Ovary (tissue), 9 donors: ENCODE measurements around the gene AFAP1. TPM values are rescaled to one million over a fixed set of nuclear protein-coding genes. Genes with fewer than 3 reads are reported as not detected.

Experiments
- DNase-seq, 5 donors: peaks; one replicate each; pipeline ENCODE4 v3.0.0-alpha.2; 2019 to 2020
- H3K27ac ChIP-seq, 2 donors: fragments of 200-600 bp; one replicate each; pipeline versions ENCODE4 v1.5.1 to v1.8.0; 2019 to 2022
- H3K27me3 ChIP-seq: fragments of 200-600 bp; one replicate; pipeline ENCODE4 v1.8.0; 2022
- H3K36me3 ChIP-seq: fragments of 200-600 bp; sonication (generic); one replicate; pipeline ENCODE4 v1.5.1; 2019
- H3K4me1 ChIP-seq: one replicate; pipeline ENCODE4 v1.8.1; 2013; ENCODE audit warnings: mild to moderate bottlenecking, moderate library complexity; ENCODE audit not compliant: insufficient read depth
- H3K4me3 ChIP-seq: fragments of 200-600 bp; sonication (generic); one replicate; pipeline ENCODE4 v1.5.1; 2017
- H3K9me3 ChIP-seq, 2 donors: fragments of 200-600 bp in 1 of 2; sonication (generic) in 1 of 2; one replicate each; pipeline versions ENCODE4 v1.5.1 to v1.8.1; 2013 to 2019; ENCODE audit warnings: mild to moderate bottlenecking in 1 of 2, moderate library complexity in 1 of 2
- EP300 ChIP-seq: sonication (generic); formaldehyde crosslinking; IDR thresholded peaks from one replicate; pipeline ENCODE4 v1.6.1; 2017; ENCODE audit warnings: antibody characterized with exemption
- POLR2A ChIP-seq: fragments of 450-650 bp; IDR thresholded peaks from one replicate; pipeline ENCODE4 v1.6.1; 2017; ENCODE audit warnings: antibody characterized with exemption, mild to moderate bottlenecking, moderate library complexity
- WGBS, 3 donors: extraction: QIAGEN DNeasy Blood & Tissue Kit in 1 of 3; methylation state at CpG; one replicate each; pipeline versions ENCODE4 v1.1.5 to v1.1.7; 2013 to 2017; 5-methylcytosine and 5-hydroxymethylcytosine counted together
- intact Hi-C, 4 donors: fragments of 100-400 bp; cut with DNase I; formaldehyde crosslinking; loops; one replicate each; pipeline versions ENCODE4 v1.11.0 to v1.15.1; 2022 to 2023
- polyA plus RNA-seq, 2 donors: library from polyadenylated mRNA; stranded (reverse); fragments of 200-250 nt in 1 of 2; fragments of 350-450 nt in 1 of 2; fragmentation: Illumina TruSeq in 1 of 2; extraction: RNeasy Lipid Tissue Mini Kit (QIAGEN cat#74804) in 1 of 2; gene quantifications; one replicate each; pipeline ENCODE4 v1.2.3, GENCODE V29; 2013 to 2014
- total RNA-seq, 7 donors: library from RNA; depleted of rRNA in 2 of 7; stranded (reverse); fragments of >200 nt in 2 of 7; fragmentation: NEBNext Ultra II Directional in 3 of 7; extraction: Animal tissue kit (Norgen Biotek cat#: 25700) in 3 of 7; gene quantifications; one replicate each; pipeline versions ENCODE4 v1.1.0 to v1.2.4, GENCODE V29; 2016 to 2023
- TF ChIP-seq, protein P1 (sequence below), 3 donors: fragments of 450-650 bp in 2 of 3; fragments of 200-600 bp in 1 of 3; IDR thresholded peaks; one replicate each; pipeline versions ENCODE4 v1.5.1 to v1.8.0; 2016 to 2022; ENCODE audit warnings: antibody characterized with exemption in 3 of 3, mild to moderate bottlenecking in 1 of 3
- donor health status: DM: no; HTN: no; CAD: no; lungs with moderate emphysema.
- donor health status: DM: no; HTN: no; CAD: no.
- donor health status: Bipolar disorder and iron deficiency.
- donor health status: DM: yes; HTN: yes; CAD: no.
- donor health status: DM: no; HTN: no; CAD: no.
- donor health status: DM: yes; HTN: yes; CAD: no.

Gene AFAP1
- total and polyA plus RNA-seq, 9 donors, result 8.6 to 42.3 (median 23.0) TPM

- Histone ChIP-seq H3K9me3 (no peaks in the 10 kb centered on the region), H3K27ac (peak overlapping the region in 1 of 2 donors; percentile 75), H3K4me3 (no peak overlapping the region), H3K36me3 (no peaks in the 10 kb centered on the region), H3K27me3 (no peaks in the 10 kb centered on the region), H3K4me1 (peaks cover 14% of the 10 kb centered on the region)
- no peak for TF ChIP-seq POLR2A
- TF ChIP-seq, protein P1, sequence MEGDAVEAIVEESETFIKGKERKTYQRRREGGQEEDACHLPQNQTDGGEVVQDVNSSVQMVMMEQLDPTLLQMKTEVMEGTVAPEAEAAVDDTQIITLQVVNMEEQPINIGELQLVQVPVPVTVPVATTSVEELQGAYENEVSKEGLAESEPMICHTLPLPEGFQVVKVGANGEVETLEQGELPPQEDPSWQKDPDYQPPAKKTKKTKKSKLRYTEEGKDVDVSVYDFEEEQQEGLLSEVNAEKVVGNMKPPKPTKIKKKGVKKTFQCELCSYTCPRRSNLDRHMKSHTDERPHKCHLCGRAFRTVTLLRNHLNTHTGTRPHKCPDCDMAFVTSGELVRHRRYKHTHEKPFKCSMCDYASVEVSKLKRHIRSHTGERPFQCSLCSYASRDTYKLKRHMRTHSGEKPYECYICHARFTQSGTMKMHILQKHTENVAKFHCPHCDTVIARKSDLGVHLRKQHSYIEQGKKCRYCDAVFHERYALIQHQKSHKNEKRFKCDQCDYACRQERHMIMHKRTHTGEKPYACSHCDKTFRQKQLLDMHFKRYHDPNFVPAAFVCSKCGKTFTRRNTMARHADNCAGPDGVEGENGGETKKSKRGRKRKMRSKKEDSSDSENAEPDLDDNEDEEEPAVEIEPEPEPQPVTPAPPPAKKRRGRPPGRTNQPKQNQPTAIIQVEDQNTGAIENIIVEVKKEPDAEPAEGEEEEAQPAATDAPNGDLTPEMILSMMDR (IDR thresholded peaks at IDR 0.05), result no peak
- TF ChIP-seq EP300, result no peak
- WGBS, 3 donors, result 95 to 96% (median 96%) methylated on average over 8 of the region's 8 CpGs
- intact Hi-C loops, result loop anchor here in 2 of 4 donors (5.0 to 10.0 kb wide), 2 partner anchors 34 to 127 kb away; partner anchors contain the start of gene AFAP1 (in 1 of the 2)
- DNase-seq, result no peak
Observed at GRCh38 chr4:7808181-7808580, 131.5 kb downstream of the AFAP1 start.

DNA sequence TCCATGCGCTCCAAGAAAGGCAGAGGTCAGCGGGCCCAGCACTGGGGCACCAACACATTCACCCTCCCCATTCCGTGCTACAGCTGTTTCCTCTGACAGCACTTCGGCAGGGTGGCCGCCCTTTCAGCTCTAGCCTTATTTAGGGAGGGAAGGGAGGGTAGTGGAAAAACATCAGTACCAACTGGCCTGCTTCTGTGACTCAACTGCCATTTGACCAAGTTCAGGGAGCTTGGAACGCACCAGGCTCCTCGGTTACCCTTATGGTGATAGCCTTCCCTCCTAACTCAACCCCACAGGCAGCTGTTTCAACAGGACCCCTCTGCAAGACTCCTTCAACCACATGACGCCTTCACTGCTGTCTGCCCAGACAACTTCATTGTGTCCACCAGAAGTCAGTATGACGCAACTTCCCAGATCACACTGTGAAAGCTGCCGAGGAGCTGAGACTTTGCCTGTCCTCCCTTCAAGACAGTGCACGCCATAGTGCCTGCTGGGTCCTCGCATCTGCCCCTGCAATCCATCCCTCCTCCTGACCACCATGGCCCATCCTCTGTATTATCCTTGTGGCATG is 132.2 kb downstream of the AFAP1 start:
- 50 to 57% (median 54%) methylated on average over 12 of the region's 12 CpGs for WGBS, 3 donors
- H3K27me3 ChIP-seq, result no peaks in the 10 kb centered on the region
- DNase-seq, result no peak
- no peaks in the 10 kb centered on the region for H3K36me3 ChIP-seq
- peaks cover 13% of the 10 kb centered on the region for H3K4me1 ChIP-seq
- H3K4me3 ChIP-seq, result no peak overlapping the region
- TF ChIP-seq POLR2A (no peak), EP300 (no peak)
- TF ChIP-seq, protein P1 (IDR thresholded peaks at IDR 0.05), result no peak
- intact Hi-C loops, result loop anchor here in 2 of 4 donors (5.0 to 10.0 kb wide), 2 partner anchors 35 to 127 kb away; partner anchors contain the start of gene AFAP1 (in 1 of the 2)
- H3K9me3 ChIP-seq, result no peaks in the 10 kb centered on the region
- H3K27ac ChIP-seq, result peak overlapping the region in 1 of 2 donors; percentile 75

- TF ChIP-seq, protein P1 (IDR thresholded peaks at IDR 0.05), result no peak
- TF ChIP-seq EP300, result no peak
- no peak for TF ChIP-seq POLR2A
- Histone ChIP-seq H3K4me3 (no peak overlapping the region), H3K27ac (peak overlapping the region; percentile 27 to 75), H3K27me3 (no peaks in the 10 kb centered on the region), H3K4me1 (peaks cover 11% of the 10 kb centered on the region), H3K9me3 (no peaks in the 10 kb centered on the region), H3K36me3 (no peaks in the 10 kb centered on the region)
- DNase-seq, result peak; percentile 88 to 92 (median 91)
- 18 to 19% (median 19%) methylated on average over 11 of the region's 11 CpGs for WGBS, 3 donors
- intact Hi-C loops, result loop anchor here in 2 of 4 donors (5.0 to 10.0 kb wide), 2 partner anchors 36 to 128 kb away; partner anchors contain the start of gene AFAP1 (in 1 of the 2)
Observed at GRCh38 chr4:7806338-7807090, 133.1 kb downstream of the AFAP1 start.

DNA sequence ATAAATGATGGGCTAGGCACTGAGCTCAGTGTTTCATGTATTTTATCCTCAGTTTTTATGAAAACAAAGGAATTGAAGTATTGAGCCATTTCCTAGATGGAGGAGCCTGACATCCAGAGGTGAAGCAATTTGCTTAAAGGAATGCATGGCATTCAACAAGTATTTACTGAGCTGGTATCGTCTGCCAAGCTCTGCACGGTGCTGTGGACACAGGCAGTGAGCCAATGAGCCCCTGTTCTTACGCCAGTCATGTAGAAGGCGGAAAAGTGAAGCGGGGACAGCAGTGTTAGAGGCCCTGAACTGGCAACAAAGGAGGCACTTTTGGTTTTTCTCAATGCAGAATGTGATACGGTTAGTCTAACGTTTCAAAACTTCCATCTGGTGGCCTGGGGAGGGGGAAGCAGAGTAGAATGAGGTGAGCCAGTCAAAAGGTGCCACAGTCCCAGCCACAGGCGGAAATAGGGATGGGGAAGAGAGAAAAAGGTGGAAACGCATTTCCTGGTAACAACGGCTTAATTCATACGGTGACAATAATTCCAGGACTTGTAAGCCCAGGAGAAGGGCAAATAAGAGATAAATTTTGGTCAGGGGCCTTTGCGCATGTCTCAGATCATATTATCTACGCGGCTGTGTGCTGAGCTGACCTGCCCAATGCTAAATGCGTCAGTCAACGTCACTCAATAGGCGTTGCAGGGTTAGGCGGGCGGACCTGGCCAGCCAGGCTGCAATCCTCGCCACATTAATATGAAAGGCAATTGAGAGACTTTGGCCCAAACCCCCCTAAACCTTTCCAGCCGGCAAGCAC is 133.9 kb downstream of the AFAP1 start:
- Histone ChIP-seq H3K27ac (peak overlapping the region in 1 of 2 donors; percentile 49), H3K36me3 (no peaks in the 10 kb centered on the region), H3K4me3 (no peak overlapping the region), H3K9me3 (no peaks in the 10 kb centered on the region), H3K4me1 (peaks cover 11% of the 10 kb centered on the region), H3K27me3 (no peaks in the 10 kb centered on the region)
- TF ChIP-seq POLR2A (no peak), EP300 (no peak)
- TF ChIP-seq, protein P1 (IDR thresholded peaks at IDR 0.05), result no peak
- WGBS, 3 donors, result 33 to 45% (median 43%) methylated on average over 21 of the region's 21 CpGs
- intact Hi-C loops, result loop anchor here in 3 of 4 donors (2.0 to 10.0 kb wide), 3 partner anchors 37 to 181 kb away; partner anchors contain the start of gene AFAP1 (in 1 of the 3)
- no peak for DNase-seq
